SH-SY5Y (cell line): ENCODE results near the gene FBXL5.

Source experiments
- GATA2 ChIP-seq: IDR thresholded peaks from 2 replicates; pipeline ENCODE4 v1.6.1; 2011; ENCODE audit warnings: mild to moderate bottlenecking, low read depth, low read length
- GATA3 ChIP-seq: IDR thresholded peaks from 2 replicates; pipeline ENCODE4 v1.6.1; 2011; ENCODE audit warnings: low read depth, mild to moderate bottlenecking, low read length, moderate library complexity

The FBXL5 gene

DNA sequence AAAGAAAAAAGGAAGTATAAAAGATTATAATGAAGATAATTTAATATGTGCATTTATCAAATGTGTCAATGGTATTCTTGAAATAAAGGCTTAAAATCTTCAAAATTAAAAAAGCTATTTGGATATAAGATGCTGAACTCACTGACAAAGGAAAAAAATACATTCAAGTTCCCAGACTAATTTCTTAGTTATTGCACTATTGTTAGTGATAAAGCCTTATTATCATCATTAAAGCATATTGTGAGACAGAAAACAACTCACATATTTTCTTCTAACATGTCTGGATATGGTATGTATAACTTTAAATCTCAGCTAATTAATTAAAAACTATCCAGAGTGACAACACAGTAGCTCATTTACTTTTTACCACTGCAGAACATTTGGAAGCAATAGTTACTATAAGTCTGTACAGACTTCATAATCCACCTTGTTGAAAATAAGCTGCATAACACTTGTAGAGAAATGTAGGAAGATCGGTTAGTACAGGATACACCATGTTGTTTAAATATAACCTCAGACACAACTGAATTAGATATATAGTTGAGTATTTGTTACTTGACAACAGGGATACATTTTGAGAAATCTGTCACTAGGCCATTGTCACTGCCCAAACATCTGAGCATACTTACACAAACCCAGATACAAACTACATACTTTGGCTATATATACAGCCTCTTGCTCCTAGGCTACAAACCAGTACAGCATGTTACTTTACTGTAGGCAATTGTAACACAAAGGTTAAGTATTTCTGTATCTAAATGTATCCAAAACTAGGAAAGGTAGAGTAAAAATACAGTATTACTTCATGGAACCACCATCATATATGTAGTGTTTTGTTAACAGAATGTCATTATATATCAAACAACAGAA, 13.6 kb upstream of the FBXL5 start:
- TF ChIP-seq GATA2 (no peak), GATA3 (no peak)

DNA sequence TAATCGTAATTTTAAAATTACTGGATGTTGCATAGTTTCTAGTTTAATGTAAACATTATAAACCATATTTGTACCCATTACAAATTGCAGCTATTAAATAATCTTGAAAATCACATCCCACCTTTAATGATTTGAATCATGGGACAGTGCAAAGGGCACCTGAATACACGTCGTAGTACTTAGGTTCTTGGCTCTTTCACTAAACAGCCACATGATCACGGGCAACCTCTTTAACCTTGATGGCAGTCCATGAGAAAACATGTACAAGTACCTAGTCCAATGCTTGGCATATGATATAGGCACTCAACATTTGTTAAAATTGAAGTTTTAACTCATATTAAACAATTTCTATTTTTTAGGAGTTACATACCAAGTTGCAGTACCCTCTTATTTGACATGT, 11.8 kb upstream of the FBXL5 start:
- TF ChIP-seq GATA2 (no peak), GATA3 (no peak)

- no peak for TF ChIP-seq GATA2
- no peak for TF ChIP-seq GATA3
These were observed 10.7 kb upstream of the FBXL5 start for GRCh38 chr4:15665753-15666365.

DNA sequence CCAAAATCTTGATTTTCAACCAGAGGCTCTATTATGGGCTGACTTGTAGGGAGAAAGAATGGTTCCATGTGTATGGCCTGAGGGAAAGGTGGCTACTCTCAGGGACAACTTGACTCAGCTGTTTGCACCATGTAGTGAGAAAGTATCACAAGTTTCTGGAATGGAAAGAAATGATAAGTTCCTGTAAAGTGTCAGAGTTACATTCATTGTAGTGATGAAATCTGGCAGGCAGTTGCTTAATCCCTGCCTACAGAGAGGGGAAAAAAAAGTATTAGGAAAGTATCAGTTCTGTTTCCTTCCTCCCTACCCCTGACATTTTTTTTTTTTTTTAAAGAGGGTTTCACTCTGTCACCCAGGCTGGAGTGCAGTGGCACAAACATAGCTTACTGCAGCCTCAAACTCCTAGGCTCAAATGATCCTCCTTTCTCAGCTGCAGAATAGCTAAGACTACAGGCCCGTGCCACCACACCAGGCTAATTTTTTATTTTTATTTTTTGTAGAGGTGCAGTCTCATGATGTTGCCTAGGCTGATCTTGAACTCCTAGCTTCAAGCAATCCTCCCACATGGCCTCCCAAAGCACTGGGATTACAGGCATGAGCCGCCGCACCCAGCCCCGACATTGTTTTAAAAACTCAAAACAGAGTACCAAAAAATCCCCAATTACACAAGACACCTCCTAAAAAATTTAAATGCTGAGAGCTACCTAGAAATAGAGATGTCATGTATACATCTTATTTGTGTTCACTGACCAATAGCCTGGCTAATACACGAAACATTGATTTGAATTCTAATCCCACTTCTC, 4.8 kb upstream of the FBXL5 start:
- TF ChIP-seq GATA3 (no peak), GATA2 (no peak)

GRCh38 chr4:15658781-15659180, 3.6 kb upstream of the FBXL5 start:
- TF ChIP-seq GATA2 (no peak), GATA3 (no peak)

DNA sequence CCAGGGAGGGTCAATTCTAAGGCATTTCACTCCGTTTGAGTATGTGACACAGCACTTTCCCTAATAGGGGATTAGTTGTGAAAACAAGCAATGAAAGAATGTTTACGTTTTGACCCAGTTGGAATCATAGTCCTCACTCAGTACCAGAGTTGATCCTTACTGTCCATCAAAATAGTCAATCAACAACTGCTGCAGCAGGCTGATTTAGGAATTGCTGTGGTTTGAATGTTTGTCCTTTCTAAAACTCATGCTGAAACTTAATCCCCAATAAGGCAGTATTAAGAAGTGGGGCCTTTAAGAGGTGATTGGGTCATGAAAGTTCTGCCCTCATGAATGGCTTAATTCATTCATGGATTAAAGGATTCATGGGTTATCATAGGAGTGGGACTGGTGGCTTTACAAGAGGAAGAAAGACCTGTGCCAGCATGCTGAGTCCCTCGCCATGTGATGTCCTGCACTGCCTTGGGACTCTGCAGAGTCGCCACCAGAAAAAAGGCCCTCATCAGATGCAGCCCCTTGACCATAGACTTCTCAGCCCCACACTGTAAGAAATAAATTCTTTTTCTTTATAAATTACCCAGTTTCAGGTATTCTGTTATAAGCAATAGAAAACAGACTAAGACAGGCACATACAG, 3.1 kb upstream of the FBXL5 start:
- TF ChIP-seq GATA3, result no peak
- no peak for TF ChIP-seq GATA2

- no peak for TF ChIP-seq GATA3
- TF ChIP-seq GATA2, result no peak
These were observed 2.2 kb upstream of the FBXL5 start for GRCh38 chr4:15657366-15657765.

DNA sequence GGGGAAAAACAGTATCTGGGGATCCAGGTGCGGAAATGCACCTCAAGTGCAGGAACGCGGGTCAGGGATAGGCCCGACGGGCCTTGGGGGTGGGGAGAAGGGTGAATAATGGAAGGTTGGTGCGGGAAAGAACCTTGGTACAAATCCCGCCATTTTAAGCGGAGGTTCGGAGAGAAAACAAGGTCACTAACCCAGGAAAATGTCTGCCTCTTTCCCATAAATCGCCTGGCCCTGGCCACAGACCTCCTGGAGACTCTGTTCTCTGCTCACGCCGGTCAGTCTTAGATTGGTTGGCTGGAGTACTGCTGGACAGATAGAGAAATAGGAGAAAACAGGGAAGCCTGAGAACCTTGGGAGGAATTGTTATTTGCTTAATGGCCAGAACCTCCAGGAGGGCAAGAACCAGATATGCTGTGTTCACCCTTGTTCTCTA, 897 bp upstream of the FBXL5 start:
- no peak for TF ChIP-seq GATA3
- no peak for TF ChIP-seq GATA2

DNA sequence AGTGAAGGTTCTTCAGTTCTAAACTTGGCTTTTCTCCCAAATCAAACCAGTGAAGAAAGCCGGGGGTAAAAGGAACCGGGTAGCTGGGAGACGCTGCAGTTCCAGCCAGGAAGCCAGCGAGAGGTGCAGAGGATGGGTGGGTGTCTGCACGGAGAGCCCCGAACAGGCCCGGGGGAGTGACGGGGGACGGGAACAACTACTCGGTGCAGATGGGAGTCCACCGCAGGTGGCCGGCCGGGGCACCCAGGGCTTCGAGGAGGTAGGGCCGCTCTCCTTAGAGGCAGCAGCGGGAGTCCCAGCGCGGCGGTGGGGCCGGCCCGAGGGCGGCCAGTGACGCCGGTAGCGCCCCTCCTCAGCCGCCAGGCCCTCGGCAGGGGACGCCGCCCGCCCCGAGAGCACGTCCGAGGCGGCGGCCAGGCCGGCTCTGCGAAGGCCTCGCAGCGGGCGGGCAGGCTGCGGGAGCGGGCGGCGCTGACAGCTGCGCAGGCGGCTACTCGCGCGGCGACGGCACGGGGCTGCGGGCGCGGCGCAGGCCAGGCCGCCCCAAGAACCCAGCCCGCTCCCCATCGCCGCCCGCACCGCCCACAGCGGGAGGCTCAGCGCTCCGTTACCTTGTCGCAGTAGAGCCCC, 449 bp downstream of the FBXL5 start:
- TF ChIP-seq GATA2, result no peak
- TF ChIP-seq GATA3, result no peak

DNA sequence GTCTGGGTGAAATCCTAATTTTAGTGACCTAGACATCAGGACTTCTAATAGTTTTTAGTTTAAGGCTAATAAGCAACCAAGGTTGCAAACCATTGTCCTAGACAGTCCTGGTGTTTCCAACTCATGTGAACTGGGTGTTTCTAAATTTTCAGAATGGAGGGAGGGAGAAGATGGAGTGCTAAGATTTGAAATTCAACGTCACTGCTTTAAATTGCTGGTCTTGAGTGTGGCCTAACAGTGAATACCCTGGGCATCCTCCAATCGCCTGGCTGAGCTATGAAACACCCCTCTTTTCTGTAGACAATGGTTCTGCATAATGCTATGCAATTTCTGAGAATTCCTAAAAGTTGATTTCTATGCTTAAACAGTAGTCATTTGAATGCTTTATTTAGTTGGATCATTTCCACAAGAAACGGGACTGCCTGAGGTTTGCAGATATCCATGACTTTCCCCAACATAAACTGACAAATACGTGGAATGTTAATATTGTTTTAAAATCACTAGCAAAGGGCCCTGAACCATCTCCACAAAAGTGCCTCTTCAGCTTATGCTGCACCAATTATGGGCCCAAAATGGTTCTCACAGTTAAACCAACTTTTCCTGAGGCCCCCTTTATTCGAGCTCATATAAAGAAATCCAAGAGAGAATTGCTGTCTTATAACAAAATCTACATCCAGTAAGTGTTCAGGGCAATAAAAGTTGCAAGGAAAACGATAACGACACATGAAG, 1.1 kb downstream of the FBXL5 start:
- TF ChIP-seq GATA3, result no peak
- peak; percentile 75 for TF ChIP-seq GATA2

- TF ChIP-seq GATA3, result no peak
- TF ChIP-seq GATA2, result no peak
These were observed 1.7 kb downstream of the FBXL5 start for GRCh38 chr4:15653420-15653819.

- TF ChIP-seq GATA2 (no peak), GATA3 (no peak)
These were observed 2.3 kb downstream of the FBXL5 start for GRCh38 chr4:15652841-15653240.

DNA sequence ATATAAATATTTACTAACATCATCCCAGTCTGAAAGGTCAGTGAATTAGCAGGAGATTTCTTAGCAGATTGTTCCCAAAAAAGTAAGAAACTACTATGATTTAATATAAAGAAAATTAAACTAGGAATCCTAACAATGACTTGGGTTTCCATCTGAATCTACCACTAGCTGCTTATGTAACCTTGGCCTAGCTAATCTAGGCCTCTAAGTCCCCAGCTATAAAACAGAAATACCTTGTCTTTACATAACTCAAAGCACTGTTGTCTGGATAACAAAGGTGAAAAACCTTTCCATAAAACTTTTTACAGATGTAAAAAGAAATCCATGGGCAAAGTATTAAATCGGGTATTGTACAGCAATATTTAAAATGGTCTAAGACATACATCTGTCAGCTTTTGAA, 3.0 kb downstream of the FBXL5 start:
- TF ChIP-seq GATA2 (no peak), GATA3 (no peak)

GRCh38 chr4:15651676-15652075, 3.5 kb downstream of the FBXL5 start:
- TF ChIP-seq GATA2, result no peak
- no peak for TF ChIP-seq GATA3
